GM21447 (cell line): ENCODE measurements around the gene EXOC3L4.
"Not testable (repeated sequence)": the region's sequence is repeated elsewhere in the genome, so short reads cannot be mapped to it uniquely, and the experiment has no call there.

ENCODE experiments used
- ATAC-seq: cut with Tn5 transposase; IDR thresholded peaks from one replicate; pipeline ENCODE4 v1.9.1; 2021; ENCODE audit not compliant: unreplicated experiment

Gene EXOC3L4

GRCh38 chr14:103142721-103143302 lies 48.3 kb downstream of the EXOC3L4 start:
- no peak for ATAC-seq

GRCh38 chr14:103143506-103143905 lies 49.0 kb downstream of the EXOC3L4 start:
- no peak for ATAC-seq

- ATAC-seq, result no peak
These were observed 49.6 kb downstream of the EXOC3L4 start for GRCh38 chr14:103144085-103144484.

GRCh38 chr14:103146141-103146709 lies 51.7 kb downstream of the EXOC3L4 start:
- ATAC-seq, result no peak

GRCh38 chr14:103149351-103150237 lies 55.1 kb downstream of the EXOC3L4 start:
- ATAC-seq, result no peak

- no peak for ATAC-seq
These were observed 56.9 kb downstream of the EXOC3L4 start for GRCh38 chr14:103151270-103151945.

- ATAC-seq, result no peak
These were observed 60.5 kb downstream of the EXOC3L4 start for GRCh38 chr14:103155010-103155409.

- ATAC-seq, result not testable (repeated sequence)
These were observed 60.9 kb downstream of the EXOC3L4 start for GRCh38 chr14:103155416-103155815.

GRCh38 chr14:103155826-103156394 lies 61.4 kb downstream of the EXOC3L4 start:
- no peak for ATAC-seq

GRCh38 chr14:103156651-103157378 lies 62.3 kb downstream of the EXOC3L4 start:
- ATAC-seq, result no peak

GRCh38 chr14:103157969-103158368 lies 63.4 kb downstream of the EXOC3L4 start:
- ATAC-seq, result no peak

GRCh38 chr14:103158688-103159087 lies 64.2 kb downstream of the EXOC3L4 start:
- ATAC-seq, result no peak
